Body of pancreas (tissue), 4 donors: ENCODE data around the gene TNS3. TPM values are rescaled to one million over a fixed set of nuclear protein-coding genes. Genes with fewer than 3 reads are reported as not detected.

Experiments used
- ATAC-seq: fragments of 150-250 bp; one replicate; pipeline ENCODE4 v1.9.1; 2016
- DNase-seq, 4 donors: peaks; one replicate each; pipeline ENCODE4 v3.0.0-alpha.2; 2019
- H3K27ac ChIP-seq, 4 donors: fragments of 200-600 bp; sonication (generic); 1 replicate in 3 of 4; 2 replicates in 1 of 4; pipeline versions ENCODE4 v1.5.1 to v1.6.1; 2016 to 2019; ENCODE audit warnings: mild to moderate bottlenecking in 1 of 4, mixed read lengths in 1 of 4, moderate library complexity in 1 of 4
- H3K27me3 ChIP-seq, 2 donors: fragments of 200-600 bp; sonication (generic); one replicate each; pipeline ENCODE4 v1.6.0; 2016; ENCODE audit warnings: mild to moderate bottlenecking in 1 of 2
- H3K36me3 ChIP-seq, 2 donors: fragments of 200-600 bp; sonication (generic); replicated peaks in 1 of 2; 2 replicates each; pipeline ENCODE4 v1.5.1; 2016; ENCODE audit warnings: low read depth in 2 of 2; ENCODE audit not compliant: insufficient read depth in 1 of 2
- H3K4me1 ChIP-seq: fragments of 200-600 bp; sonication (generic); one replicate; pipeline ENCODE4 v1.6.0; 2016
- H3K4me3 ChIP-seq, 2 donors: fragments of 200-600 bp; sonication (generic); 1 replicate in 1 of 2; 2 replicates in 1 of 2; pipeline ENCODE4 v1.5.1; 2016 to 2019
- H3K9me3 ChIP-seq, 3 donors: fragments of 200-600 bp; sonication (generic); 1 replicate in 2 of 3; 2 replicates in 1 of 3; pipeline ENCODE4 v1.5.1; 2016
- POLR2A ChIP-seq, 3 donors: fragments of 450-650 bp; IDR thresholded peaks; one replicate each; pipeline ENCODE4 v1.6.1; 2016; ENCODE audit warnings: antibody characterized with exemption in 3 of 3, mild to moderate bottlenecking in 2 of 3
- WGBS, 2 donors: methylation state at CpG; one replicate each; pipeline ENCODE4 v1.1.5; 2017; 5-methylcytosine and 5-hydroxymethylcytosine counted together
- intact Hi-C: fragments of 100-400 bp; cut with DNase I; formaldehyde crosslinking; loops from one replicate; pipeline ENCODE4 v1.15.1; 2023
- total RNA-seq, 2 donors: library from RNA; depleted of rRNA; stranded (reverse); fragments of >200 nt; gene quantifications; one replicate each; pipeline ENCODE4 v1.1.0, GENCODE V29; 2016
- TF ChIP-seq, protein P1 (sequence below), 7 experiments: fragments of 450-650 bp in 4 of 7; fragments of 200-600 bp in 3 of 7; sonication (generic) in 3 of 7; IDR thresholded peaks; one replicate each; pipeline ENCODE4 v1.5.1; 2016 to 2019; ENCODE audit warnings: antibody characterized with exemption in 7 of 7

Gene TNS3
- total RNA-seq, 2 donors from 2014 or later = 100 to 265 TPM

DNA sequence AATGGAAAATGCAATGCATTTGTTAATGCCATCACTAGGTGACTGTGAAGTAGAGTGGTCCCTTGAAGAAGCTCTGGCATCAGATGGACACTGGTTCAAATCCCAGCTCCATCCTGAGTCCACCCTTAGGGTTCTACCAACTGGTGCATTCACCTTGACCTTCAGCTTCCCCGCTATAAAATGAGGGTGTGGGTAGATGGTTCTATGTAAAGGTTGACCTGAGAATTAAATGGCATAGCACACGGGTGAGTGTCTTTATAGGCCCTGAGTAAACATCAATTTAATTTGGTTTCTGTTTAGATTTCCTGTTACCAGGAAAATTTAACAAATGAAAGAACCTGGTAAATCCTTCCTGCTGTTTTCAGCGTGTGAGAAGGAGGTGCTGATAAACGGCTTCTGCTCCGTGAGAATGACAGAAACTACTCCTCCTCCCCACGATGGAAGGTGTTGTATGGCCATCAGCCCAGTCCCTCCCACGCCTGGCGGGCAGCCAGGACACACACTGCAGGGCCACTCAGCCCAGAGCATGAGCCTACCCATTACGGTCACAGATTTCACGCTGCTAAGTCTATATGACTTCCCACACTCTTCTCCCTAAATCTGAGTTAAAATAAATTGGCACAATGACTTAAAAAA lies 210.1 kb downstream of the TNS3 start:
- WGBS, 2 donors = 7 to 17% methylated on average over 10 of the region's 10 CpGs
- H3K4me1 ChIP-seq = peaks cover 67% of the 10 kb centered on the region
- H3K4me3 ChIP-seq = no peak overlapping the region
- peak; percentile 90 to 96 (median 92) for DNase-seq
- peaks cover 12 to 13% of the 10 kb centered on the region in 2 donors for H3K36me3 ChIP-seq
- H3K9me3 ChIP-seq = no peaks in the 10 kb centered on the region
- ATAC-seq = peak; percentile 77
- no peaks in the 10 kb centered on the region for H3K27me3 ChIP-seq
- H3K27ac ChIP-seq = peak overlapping the region; percentile 18 to 66 (median 21)
- TF ChIP-seq, protein P1, sequence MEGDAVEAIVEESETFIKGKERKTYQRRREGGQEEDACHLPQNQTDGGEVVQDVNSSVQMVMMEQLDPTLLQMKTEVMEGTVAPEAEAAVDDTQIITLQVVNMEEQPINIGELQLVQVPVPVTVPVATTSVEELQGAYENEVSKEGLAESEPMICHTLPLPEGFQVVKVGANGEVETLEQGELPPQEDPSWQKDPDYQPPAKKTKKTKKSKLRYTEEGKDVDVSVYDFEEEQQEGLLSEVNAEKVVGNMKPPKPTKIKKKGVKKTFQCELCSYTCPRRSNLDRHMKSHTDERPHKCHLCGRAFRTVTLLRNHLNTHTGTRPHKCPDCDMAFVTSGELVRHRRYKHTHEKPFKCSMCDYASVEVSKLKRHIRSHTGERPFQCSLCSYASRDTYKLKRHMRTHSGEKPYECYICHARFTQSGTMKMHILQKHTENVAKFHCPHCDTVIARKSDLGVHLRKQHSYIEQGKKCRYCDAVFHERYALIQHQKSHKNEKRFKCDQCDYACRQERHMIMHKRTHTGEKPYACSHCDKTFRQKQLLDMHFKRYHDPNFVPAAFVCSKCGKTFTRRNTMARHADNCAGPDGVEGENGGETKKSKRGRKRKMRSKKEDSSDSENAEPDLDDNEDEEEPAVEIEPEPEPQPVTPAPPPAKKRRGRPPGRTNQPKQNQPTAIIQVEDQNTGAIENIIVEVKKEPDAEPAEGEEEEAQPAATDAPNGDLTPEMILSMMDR (IDR thresholded peaks at IDR 0.05) = no peak
- TF ChIP-seq POLR2A (IDR thresholded peaks at IDR 0.05) = no peak
- intact Hi-C loops = no loop called here

DNA sequence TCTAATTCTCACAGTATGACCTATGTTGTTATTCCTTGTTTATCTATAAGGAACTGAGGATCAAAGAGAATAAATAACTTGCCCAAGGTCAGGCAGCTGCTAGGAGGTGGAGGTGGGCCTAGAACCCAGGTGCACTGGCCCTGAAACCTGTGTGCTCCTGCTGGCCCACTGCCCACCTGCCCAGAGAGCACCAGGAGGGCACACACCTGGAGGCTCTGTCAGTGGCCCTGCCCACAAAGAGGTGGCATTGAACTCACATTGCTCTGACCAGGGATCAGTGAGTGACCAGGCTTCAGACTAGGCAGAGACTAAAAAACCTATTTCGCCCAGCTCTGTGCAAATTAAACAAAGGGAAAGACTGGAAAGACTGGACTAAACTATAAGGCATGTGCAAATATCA lies 210.6 kb downstream of the TNS3 start:
- Histone ChIP-seq H3K36me3 (peaks cover 12 to 13% of the 10 kb centered on the region in 2 donors), H3K4me1 (peaks cover 67% of the 10 kb centered on the region), H3K27me3 (no peaks in the 10 kb centered on the region), H3K9me3 (no peaks in the 10 kb centered on the region), H3K27ac (peak overlapping the region; percentile 18 to 66 (median 21)), H3K4me3 (no peak overlapping the region)
- intact Hi-C loops = no loop called here
- DNase-seq = peak; percentile 45 to 70 (median 62)
- ATAC-seq = no peak
- 25 to 29% methylated on average over 1 of the region's 1 CpG for WGBS, 2 donors
- no peak for TF ChIP-seq POLR2A (IDR thresholded peaks at IDR 0.05)
- TF ChIP-seq, protein P1 (IDR thresholded peaks at IDR 0.05) = no peak

DNA sequence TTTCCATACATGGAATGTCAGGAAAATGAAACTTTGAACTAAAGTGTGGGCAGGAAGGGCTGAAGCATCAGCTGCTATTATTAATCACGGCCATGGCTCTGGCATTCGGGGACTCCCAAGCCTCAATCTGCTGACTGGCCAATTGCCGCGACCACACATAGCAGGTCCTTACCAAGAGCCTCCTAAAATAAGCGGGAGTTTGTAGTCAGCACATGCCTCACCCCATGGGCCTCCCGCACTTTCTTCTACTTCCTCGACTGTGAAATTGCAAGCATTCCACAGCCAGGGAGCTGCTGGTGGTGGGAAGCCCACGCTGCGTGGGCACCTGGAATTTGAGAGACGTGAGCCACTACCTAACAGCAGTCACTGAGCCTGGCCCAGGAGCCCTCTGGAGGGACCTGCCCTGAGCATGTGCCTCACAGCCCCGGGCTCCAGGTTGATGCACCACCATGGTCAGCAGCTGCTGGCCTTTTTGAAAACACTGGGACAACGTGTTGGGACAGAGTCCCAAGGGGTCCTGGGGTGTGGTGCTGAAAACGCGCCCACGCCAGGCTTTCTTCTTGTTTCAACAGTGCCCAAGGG lies 211.4 kb downstream of the TNS3 start:
- DNase-seq = peak in 1 of 4 donors; percentile 24
- TF ChIP-seq, protein P1 (IDR thresholded peaks at IDR 0.05) = no peak
- peaks cover 12 to 13% of the 10 kb centered on the region in 2 donors for H3K36me3 ChIP-seq
- no peak for ATAC-seq
- WGBS, 2 donors = 69 to 79% methylated on average over 14 to 15 of the region's 15 CpGs
- H3K4me1 ChIP-seq = peaks cover 65% of the 10 kb centered on the region
- peak overlapping the region; percentile 3 to 66 (median 20) for H3K27ac ChIP-seq
- no peaks in the 10 kb centered on the region for H3K27me3 ChIP-seq
- no peak overlapping the region for H3K4me3 ChIP-seq
- intact Hi-C loops = no loop called here
- H3K9me3 ChIP-seq = no peaks in the 10 kb centered on the region

DNA sequence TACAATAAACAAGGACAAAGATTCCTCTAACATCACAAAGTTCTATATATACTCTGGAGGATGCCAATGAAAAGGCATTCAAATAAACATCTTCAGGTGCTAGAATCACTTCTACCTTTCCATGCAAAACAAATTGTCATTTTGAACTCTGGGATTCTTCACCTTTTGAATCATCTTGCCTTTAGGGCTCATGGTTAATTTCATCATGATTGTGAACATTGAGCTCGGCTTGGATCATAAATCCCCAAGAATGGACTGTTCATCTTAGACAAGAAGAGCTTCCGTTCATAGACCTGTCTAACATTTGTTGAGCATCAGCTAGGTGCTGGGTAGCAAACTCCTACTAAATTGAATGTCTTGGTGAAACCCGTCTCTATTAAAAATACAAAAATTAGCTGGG lies 212.2 kb downstream of the TNS3 start:
- no peak for TF ChIP-seq POLR2A (IDR thresholded peaks at IDR 0.05)
- TF ChIP-seq, protein P1 (IDR thresholded peaks at IDR 0.05) = no peak
- DNase-seq = no peak
- peak overlapping the region in 2 of 4 donors; percentile 21 to 66 for H3K27ac ChIP-seq
- WGBS, 2 donors = 86 to 97% methylated on average over 3 of the region's 3 CpGs
- H3K36me3 ChIP-seq = peaks cover 12 to 13% of the 10 kb centered on the region in 2 donors
- no peaks in the 10 kb centered on the region for H3K9me3 ChIP-seq
- H3K27me3 ChIP-seq = no peaks in the 10 kb centered on the region
- no peak overlapping the region for H3K4me3 ChIP-seq
- intact Hi-C loops = no loop called here
- peaks cover 57% of the 10 kb centered on the region for H3K4me1 ChIP-seq
- no peak for ATAC-seq
